ENCODE data around the gene JPH3.

DNA sequence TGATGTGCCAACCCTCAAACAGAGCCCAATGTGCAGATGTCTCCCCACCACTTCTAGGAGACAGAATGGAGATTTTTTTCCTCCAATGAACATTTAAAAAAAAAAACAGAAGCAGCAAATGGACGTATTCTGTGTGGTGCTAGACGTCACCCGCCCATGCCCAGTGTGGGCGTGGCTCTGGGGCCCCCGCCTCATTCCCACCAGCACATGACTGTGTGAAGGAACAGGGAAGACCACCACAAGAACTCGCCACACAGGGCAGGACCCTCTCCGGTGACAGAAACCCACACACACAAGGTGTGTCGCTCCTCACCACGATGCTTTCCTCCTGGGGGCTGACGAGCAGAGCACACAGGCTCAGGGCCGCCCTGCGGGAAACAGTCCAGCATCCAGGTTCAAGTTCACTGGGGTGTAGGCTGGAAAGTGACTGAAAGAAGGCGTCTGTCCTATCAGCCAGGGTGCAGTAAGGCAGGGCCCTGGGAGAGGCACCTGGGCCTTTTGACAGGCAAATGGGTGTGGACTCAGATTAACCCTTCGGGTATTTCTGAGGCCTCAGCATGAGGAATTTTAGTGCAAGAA lies 110.0 kb downstream of the JPH3 start:
- TF ChIP-seq, protein P1, sequence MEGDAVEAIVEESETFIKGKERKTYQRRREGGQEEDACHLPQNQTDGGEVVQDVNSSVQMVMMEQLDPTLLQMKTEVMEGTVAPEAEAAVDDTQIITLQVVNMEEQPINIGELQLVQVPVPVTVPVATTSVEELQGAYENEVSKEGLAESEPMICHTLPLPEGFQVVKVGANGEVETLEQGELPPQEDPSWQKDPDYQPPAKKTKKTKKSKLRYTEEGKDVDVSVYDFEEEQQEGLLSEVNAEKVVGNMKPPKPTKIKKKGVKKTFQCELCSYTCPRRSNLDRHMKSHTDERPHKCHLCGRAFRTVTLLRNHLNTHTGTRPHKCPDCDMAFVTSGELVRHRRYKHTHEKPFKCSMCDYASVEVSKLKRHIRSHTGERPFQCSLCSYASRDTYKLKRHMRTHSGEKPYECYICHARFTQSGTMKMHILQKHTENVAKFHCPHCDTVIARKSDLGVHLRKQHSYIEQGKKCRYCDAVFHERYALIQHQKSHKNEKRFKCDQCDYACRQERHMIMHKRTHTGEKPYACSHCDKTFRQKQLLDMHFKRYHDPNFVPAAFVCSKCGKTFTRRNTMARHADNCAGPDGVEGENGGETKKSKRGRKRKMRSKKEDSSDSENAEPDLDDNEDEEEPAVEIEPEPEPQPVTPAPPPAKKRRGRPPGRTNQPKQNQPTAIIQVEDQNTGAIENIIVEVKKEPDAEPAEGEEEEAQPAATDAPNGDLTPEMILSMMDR (IDR thresholded peaks at IDR 0.05; ENCODE audit: low read depth, low read length, poor library complexity, severe bottlenecking) = no peak
- TF ChIP-seq EZH2phosphoT487 (IDR thresholded peaks at IDR 0.05; ENCODE audit: borderline replicate concordance, low read length) = no peak

Data from DOHH2 (cell line).